HG02763 (cell line): Measurements from ENCODE around the gene RSBN1.
"Not testable (repeated sequence)": the region's sequence is repeated elsewhere in the genome, so short reads cannot be mapped to it uniquely, and the experiment has no call there.

Experiments used
- ATAC-seq: cut with Tn5 transposase; IDR thresholded peaks from one replicate; pipeline ENCODE4 v1.9.1; 2021; ENCODE audit warnings: mild to moderate bottlenecking, moderate library complexity; ENCODE audit not compliant: unreplicated experiment

Gene RSBN1

GRCh38 chr1:113811888-113812660, at the start of gene RSBN1:
Gene RSBN1, minus strand, starts transcription at chr1:113812476. Its CDS starts 64 bp downstream, at chr1:113812412.
- peak; percentile 96 for ATAC-seq

DNA sequence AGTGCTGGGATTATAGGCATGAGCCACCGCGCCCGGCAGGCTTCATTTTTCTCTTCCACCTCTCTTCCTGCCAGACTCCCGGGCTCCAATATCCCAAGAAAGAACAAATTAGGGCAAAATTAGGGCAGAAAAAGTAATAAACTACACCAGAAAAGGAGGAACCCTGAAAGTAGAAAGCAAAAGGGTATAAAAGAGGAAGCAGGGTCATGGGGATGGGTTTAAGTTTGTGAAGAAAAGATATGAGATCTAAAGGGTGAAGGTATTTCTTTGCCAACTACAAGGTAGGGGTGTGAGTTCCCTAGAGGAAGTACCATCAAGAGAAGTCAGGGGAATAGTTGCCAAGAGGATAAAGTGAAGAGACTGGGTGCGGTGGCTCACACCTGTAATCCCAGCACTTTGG, 49.4 kb upstream of the RSBN1 start:
- no peak for ATAC-seq

DNA sequence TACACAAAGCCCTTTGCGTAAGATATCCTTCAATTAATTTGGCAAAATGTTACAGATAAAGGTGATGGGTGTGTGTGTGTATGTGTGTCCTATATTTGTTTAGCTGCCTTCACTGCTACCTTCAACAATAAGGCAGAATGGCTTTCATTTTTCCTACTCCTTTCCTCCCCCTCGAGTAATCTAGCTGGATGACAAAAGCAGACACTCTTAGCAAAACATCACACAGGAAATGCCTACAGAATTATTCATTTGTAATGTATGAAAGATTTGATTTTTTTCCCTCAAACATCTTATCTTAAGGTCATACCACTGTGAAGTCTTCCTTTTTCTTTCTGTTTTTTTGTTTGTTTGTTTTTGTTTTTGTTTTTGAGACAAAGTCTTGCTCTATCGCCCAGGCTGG, 48.6 kb upstream of the RSBN1 start:
- ATAC-seq, result no peak

DNA sequence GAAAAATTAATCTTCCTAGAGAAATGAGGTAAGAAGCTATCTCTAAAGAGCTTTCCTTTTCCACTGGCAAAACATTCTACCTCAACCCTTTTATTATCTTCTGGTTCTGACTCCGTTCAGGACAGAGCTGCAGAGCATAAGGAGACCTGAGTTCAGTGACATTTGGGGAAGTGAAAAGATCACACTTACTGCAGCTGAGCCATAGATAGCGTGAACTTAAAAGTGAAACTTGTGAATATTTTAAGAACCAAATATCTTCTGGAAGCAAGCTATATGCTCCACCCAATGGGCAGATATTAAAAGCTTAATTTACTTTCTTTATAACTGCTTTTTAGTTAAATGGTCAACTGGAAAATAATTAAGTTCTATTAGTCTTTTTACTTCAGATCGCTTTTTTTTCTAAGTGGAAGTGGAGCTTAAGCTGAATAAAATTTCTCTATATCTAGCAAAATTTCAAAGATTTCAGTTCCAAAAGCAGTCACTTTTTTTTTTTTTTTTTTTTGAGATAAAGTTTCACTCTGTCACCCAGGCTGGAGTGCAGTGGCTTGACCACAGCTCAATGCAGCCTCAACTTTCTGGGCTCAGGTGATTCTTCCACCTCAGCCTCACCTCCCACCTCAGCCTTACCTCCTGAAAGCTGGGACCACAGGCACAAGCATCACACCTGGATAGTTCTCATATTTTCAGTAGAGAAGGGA, 47.4 kb upstream of the RSBN1 start:
- ATAC-seq, result peak; percentile 91

DNA sequence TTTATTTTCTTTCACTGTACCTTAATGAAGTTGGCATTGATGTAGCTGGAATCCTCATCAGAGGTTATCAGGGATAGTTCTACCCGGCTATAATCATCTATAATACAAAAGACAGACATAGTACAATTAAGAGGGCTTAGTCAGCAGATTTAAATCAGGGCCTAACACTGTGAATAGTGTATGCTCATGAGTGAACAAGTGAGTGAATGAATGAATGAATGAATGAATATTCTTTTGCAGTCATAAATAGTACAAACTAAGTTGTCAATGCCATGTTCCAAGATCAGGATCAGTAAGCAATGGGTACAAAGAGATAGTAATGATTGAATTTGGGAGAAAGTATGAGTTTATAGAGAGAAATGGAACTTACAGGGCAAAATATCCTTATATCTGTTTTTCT, 46.7 kb upstream of the RSBN1 start:
- ATAC-seq, result no peak

DNA sequence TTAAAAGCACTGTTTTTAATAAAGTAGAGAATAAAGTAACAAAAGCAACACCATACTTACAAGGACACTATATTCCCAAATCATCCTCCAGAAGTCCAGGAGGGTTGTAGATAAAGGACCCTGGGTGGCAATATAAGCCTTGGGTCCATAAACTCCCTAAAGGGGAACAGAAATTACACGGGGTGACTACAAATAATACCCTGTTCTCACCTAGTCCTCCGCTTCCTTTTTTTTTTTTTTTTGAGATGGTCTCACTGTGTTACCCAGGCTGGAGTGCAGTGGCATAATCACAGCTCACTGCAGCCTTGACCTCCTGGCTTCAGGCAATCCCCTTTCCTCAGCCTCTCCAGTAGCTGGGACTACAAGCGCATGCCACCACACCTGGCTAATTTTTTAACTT, 46.1 kb upstream of the RSBN1 start:
- ATAC-seq, result no peak

DNA sequence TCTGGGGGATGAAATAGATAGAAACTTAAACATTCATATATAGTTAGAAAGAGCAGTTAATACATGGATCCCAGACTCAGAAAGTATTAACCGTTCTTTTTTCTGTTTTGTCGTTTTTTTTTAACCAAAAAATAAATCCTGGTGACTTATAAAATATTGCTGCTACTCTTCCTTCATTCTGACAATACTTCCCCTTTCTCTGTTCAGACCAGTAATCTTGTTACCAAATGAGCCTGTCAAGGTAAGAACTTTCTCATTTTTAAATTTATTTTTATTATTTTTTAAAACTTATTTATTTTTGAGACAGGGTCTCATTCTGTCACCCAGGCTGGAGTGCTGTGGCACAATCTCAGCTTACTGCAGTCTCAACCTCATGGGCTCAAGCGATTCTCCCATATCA, 45.5 kb upstream of the RSBN1 start:
- no peak for ATAC-seq

DNA sequence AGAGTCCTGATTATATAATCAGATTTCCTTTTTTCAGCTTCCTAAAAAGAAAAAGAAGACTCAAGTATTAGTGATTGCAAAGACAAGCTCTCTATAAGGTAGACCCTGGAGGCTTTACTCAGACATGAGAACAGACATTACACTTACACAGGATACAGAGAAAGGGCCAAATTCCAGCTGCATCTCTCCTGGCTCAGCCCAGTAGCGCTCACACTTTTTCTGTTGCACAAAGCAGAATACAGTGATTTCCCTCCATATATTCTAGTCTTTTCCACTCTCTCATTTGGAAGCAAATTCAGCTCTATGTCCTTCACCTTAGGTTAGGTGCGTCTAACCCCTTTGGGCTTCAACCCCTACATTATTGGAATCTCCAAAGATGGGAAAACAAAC, 44.1 kb upstream of the RSBN1 start:
- ATAC-seq, result no peak

DNA sequence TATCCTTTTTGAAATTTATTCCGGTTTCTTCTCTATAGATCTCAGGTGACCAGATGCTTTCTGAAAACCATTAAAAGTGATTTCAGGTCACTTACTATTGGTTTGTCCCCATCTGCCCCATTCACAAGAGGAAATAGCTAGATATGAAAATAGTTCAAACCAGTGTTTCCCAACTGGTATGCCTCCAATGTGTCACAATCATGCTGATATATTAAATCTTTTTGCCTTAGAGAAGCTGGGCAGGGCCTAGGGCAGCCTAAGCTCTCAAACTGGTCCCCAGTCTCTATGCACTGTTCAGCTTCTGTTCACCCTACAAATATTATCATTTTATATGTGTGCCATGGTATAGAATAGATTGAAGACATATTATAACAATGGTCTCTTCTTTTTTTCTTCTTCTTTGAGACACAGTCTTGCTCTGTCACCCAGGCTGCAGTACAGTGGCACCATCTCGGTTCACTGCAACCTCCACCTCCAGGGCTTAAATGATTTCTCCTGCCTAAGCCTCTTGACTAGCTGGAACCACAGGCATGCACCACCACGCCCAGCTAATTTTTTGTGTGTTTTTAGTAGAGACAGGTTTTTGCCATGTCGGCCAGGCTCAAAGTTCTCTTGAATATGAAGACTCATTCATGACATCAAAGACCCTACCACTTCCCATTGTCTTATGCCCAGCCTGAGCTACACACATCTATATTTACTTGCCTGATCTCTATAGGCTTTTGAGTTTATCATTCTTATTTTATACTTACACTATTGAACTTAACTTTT, 43.5 kb upstream of the RSBN1 start:
- ATAC-seq, result no peak

DNA sequence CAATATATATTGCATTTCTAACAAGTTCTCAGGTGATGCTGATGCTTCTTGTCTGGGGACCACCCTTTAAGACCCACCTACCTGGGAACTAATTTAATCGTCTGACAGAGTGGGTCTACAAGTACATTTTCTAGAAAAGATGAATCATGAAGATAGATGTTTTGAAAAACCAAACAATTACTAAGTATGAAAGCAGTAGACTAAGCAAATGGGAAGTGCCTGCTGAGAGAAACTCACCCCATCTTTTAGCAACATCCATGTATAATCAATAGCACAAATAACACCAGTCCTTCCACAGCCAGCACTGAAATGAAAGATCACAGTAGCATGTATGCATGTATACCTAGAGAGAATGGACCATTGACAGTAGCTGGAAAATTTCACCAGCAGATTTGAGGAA, 42.0 kb upstream of the RSBN1 start:
- ATAC-seq, result no peak

GRCh38 chr1:113852694-113853093, 40.4 kb upstream of the RSBN1 start:
- ATAC-seq, result not testable (repeated sequence)

- ATAC-seq, result no peak
Measured at GRCh38 chr1:113850127-113850796, 38.0 kb upstream of the RSBN1 start.

- ATAC-seq, result no peak
Measured at GRCh38 chr1:113849072-113849471, 36.8 kb upstream of the RSBN1 start.

DNA sequence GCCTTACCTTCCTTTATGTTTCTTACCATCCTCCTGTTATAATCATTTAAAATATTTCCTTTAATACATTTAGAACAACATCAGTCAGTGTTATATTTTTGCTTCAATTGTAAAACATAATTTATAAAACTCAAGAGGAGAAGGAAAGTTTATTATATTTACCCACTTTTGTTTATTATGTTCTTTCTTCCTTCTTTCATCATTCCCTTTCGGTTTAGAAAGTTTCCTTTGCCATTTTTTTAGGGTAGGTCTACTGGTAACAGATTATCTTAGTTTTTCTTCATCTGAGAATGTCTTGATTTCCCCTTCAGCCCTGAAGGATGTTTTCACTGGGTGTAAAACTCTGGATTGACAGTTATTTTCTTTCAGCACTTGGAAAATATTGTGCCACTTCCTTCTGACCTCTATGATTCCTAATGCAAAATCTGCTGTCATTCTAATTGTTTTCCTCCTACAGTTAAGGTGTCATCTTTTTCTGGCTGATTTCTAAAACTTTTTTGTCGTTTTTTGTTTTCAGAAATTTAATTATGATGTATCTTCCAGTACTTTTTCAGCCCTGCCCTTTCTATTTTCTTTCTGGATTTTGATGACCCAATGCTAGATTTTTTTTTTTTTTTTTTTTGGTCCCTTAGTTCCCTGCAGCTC, 34.2 kb upstream of the RSBN1 start:
- ATAC-seq, result no peak

GRCh38 chr1:113836534-113836933, 24.3 kb upstream of the RSBN1 start:
- ATAC-seq, result no peak

GRCh38 chr1:113835686-113836290, 23.5 kb upstream of the RSBN1 start:
- ATAC-seq, result no peak

- ATAC-seq, result no peak
Measured at GRCh38 chr1:113834716-113835115, 22.4 kb upstream of the RSBN1 start.

DNA sequence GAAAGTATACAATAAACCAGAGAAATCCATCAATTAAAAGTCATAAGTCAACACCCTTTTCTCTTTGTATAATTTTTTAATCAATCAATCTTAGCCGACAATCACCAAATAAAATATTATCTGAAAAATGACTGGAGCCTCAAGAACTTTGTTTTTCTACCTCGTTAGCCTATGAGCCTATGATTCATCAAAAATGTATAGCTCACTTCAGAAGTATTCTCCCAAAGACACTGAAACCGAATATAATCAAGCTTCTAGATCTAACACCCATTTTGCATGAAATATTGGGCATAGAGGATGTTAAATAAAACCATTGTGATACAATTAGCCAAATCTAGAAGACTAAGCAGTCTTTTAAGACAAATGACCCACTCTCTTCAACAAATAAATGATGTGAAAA, 17.8 kb upstream of the RSBN1 start:
- no peak for ATAC-seq

DNA sequence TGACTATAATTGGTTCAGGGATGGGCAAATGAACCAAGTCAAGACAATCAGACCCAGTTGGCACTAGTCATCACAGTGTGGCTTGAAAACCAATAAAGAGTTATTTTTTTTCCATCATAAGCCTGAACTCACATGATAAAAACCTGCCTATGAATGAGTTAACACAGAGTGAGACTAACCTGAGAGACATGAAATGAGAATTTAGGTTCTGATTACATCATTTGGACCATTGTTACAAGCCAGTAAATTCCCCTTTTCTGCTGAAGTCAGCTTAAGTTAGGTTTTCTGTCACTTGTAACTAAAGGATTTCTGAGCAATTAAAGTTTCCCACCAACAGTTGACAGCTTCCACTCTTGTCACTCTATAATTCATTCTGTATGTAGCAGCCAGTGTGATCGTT, 9.6 kb upstream of the RSBN1 start:
- ATAC-seq, result no peak

DNA sequence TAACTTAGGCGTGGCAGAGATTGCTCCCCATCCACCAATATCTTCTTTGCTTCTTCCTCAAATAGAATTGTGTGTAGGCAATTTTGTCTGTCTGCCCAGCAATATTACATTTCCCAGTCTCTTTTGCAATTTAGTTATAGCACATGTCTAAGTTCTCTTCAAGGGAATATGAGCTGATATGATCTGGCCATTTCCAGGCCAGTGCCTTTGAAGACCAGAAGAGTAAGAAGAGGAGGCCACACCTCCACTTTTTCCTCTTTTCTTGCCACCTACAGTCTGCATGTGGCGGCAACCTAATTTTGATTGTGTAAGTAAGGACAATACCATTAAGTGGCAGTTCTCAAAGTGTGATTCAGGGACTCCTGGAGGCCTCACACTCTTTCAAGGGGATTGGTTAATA, 6.3 kb upstream of the RSBN1 start:
- no peak for ATAC-seq
